Measurements from ENCODE around the gene SCN2B.

SCN2B gene

DNA sequence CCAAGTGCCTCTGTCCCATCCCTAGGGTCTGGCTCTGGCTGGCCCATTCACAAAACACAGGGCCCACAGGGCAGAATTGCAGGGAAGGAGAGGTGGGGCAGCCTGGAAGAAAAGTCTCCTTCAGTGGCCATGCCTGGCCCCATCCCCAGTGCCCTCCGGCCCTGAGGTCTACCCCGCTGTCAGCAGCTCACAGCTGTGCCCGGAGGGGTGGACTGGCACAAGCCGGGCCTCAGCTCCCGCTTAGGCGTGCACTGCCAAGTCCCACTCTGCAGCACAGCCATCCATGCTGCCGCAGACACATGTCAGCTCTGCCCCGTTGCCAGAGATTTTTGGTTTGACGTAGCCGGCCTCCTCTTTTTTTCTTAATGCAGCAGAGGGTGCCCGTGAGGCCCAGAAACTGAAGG lies 3.9 kb upstream of the SCN2B start:
- Histone ChIP-seq H3K27me3 (ENCODE audit: control insufficient read depth, insufficient read depth, low read length) (no peaks in the 10 kb centered on the region), H3K4me1 (peaks cover under 1% of the 10 kb centered on the region), H3K36me3 (ENCODE audit: control insufficient read depth, insufficient read depth, low read length) (no peaks in the 10 kb centered on the region), H3K9me3 (ENCODE audit: control insufficient read depth, low read length) (no peaks in the 10 kb centered on the region), H3K27ac (no peak overlapping the region), H3K4me2 (ENCODE audit: low read length) (no peak overlapping the region), H2AFZ (no peak overlapping the region), H3K79me2 (no peaks in the 10 kb centered on the region), H3K4me3 (ENCODE audit: low read depth, low read length) (no peak overlapping the region), H3K9ac (no peak overlapping the region)
- TF ChIP-seq, protein P1, sequence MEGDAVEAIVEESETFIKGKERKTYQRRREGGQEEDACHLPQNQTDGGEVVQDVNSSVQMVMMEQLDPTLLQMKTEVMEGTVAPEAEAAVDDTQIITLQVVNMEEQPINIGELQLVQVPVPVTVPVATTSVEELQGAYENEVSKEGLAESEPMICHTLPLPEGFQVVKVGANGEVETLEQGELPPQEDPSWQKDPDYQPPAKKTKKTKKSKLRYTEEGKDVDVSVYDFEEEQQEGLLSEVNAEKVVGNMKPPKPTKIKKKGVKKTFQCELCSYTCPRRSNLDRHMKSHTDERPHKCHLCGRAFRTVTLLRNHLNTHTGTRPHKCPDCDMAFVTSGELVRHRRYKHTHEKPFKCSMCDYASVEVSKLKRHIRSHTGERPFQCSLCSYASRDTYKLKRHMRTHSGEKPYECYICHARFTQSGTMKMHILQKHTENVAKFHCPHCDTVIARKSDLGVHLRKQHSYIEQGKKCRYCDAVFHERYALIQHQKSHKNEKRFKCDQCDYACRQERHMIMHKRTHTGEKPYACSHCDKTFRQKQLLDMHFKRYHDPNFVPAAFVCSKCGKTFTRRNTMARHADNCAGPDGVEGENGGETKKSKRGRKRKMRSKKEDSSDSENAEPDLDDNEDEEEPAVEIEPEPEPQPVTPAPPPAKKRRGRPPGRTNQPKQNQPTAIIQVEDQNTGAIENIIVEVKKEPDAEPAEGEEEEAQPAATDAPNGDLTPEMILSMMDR (IDR thresholded peaks at IDR 0.05) = no peak

DNA sequence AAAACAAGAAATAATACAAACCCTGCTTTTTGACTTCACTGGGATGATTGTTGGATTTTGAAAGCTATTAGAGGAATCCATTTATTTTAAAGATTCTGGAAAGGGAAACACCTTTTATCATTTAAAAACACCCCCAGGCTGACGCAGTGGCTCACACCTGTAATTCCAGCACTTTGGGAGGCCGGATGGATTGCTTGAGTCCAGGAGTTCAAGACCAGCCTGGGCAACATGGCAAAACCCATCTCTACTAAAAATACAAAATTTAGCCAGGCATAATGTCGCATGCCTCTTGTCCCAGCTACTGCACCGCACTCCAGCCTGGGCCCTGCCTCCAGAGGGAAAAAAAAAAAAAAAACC lies 317 bp upstream of the SCN2B start:
- Histone ChIP-seq H3K4me1 (peaks cover 3% of the 10 kb centered on the region), H3K27ac (no peak overlapping the region), H3K4me2 (ENCODE audit: low read length) (no peak overlapping the region), H3K9me3 (ENCODE audit: control insufficient read depth, low read length) (no peaks in the 10 kb centered on the region), H3K9ac (no peak overlapping the region), H3K27me3 (ENCODE audit: control insufficient read depth, insufficient read depth, low read length) (no peaks in the 10 kb centered on the region), H2AFZ (no peak overlapping the region), H3K36me3 (ENCODE audit: control insufficient read depth, insufficient read depth, low read length) (no peaks in the 10 kb centered on the region), H3K79me2 (no peaks in the 10 kb centered on the region), H3K4me3 (ENCODE audit: low read depth, low read length) (no peak overlapping the region)
- TF ChIP-seq, protein P1 (IDR thresholded peaks at IDR 0.05) = no peak

DNA sequence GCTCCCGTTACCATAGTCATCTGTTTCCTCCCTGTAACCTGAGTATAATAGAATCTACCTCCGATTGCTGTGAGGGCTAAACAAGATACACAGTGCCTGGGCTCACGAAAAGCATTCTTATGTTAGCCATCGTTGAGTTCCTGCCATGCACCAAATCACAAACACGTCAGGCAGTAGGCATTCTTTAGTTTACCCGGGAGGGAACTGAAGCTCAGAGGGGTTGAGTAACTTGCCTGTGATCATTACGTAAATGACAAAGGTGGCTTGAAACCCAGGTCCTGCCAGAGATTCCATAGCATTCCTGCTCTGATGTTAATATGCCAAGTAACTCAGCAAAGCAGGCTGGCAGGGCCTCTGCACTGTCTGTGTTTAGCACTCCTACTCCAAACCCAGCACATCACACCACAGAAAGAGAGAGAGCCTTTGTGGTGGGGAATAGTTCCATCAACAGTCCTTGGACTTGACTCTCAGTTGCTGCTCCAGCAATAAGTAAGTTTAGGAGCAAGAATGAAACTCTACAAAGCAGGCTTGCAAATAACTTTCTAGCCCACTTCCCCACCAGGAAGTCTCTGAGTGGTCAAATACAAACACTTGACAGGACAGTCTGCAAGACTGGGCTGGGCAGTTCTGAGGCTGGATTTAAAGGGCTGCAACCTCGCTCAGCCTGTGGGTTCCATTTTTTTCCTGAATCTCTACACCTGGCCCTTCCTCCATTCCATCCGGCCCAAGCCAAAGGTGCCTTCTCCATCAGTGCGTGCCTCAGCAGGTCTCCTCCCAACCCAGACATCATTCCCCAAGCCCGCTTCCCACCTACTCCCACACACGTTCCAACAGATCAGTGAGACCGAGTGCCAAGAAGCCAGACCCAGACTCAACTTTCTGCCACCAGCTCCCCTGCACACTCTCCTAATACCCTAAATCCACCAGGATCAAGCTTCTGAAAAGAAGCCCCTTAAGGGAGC lies 1.1 kb downstream of the SCN2B start:
- Histone ChIP-seq H3K9ac (no peak overlapping the region), H3K27ac (no peak overlapping the region), H3K4me3 (ENCODE audit: low read depth, low read length) (no peak overlapping the region), H3K9me3 (ENCODE audit: control insufficient read depth, low read length) (no peaks in the 10 kb centered on the region), H3K27me3 (ENCODE audit: control insufficient read depth, insufficient read depth, low read length) (no peaks in the 10 kb centered on the region), H3K4me1 (peaks cover 3% of the 10 kb centered on the region), H2AFZ (peak overlapping the region; percentile 50), H3K36me3 (ENCODE audit: control insufficient read depth, insufficient read depth, low read length) (no peaks in the 10 kb centered on the region), H3K4me2 (ENCODE audit: low read length) (peak overlapping the region; percentile 22), H3K79me2 (no peaks in the 10 kb centered on the region)
- TF ChIP-seq, protein P1 (IDR thresholded peaks at IDR 0.05) = no peak

DNA sequence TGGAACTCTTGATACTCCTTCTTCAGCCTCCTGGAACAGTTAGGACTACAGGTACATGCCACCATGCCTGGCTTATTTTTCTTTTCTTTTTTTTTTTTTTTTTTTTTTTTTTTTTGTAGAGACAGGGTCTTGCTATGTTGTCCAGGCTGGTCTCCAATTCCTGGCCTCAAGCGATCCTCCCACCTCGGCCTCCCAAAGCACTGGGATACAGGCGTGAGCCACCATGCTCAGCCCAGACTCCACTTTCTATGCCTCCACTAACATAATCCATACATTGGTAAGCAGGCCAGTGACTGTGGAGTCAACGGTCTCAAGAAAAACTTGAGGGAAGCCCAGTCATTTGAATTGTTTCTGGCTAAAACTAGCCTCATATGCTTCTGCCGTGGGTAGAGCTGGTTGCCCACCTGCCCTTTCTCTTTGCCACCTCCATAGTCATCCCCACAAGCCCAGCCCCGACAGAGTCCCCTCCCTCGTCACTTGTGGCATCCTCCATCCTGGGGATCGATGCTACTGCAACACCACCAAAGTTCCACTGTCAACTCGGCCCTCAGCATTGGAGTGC lies 2.4 kb downstream of the SCN2B start:
- H3K9me3 ChIP-seq (ENCODE audit: control insufficient read depth, low read length) = no peaks in the 10 kb centered on the region
- no peaks in the 10 kb centered on the region for H3K27me3 ChIP-seq (ENCODE audit: control insufficient read depth, insufficient read depth, low read length)
- no peaks in the 10 kb centered on the region for H3K79me2 ChIP-seq
- H3K4me1 ChIP-seq = peaks cover 3% of the 10 kb centered on the region
- H2AFZ ChIP-seq = no peak overlapping the region
- no peak overlapping the region for H3K27ac ChIP-seq
- no peak overlapping the region for H3K4me3 ChIP-seq (ENCODE audit: low read depth, low read length)
- H3K4me2 ChIP-seq (ENCODE audit: low read length) = no peak overlapping the region
- H3K36me3 ChIP-seq (ENCODE audit: control insufficient read depth, insufficient read depth, low read length) = no peaks in the 10 kb centered on the region
- H3K9ac ChIP-seq = no peak overlapping the region
- TF ChIP-seq, protein P1 (IDR thresholded peaks at IDR 0.05) = no peak
